SK-N-SH (cell line): ENCODE measurements around the gene NOTCH4. TPM values are rescaled to one million over a fixed set of nuclear protein-coding genes. Genes with fewer than 3 reads are reported as not detected.
A peak's percentile ranks its signal among the peaks of the same experiment; 100 is the strongest.

Experiments
- CTCF ChIA-PET: fragments of 300-600, 350-600 bp; formaldehyde crosslinking; extraction: SDS; loops from one replicate; lab custom pipeline; 2021; lab: Yijun Ruan, JAX
- POLR2A ChIA-PET: fragments of 350-600 bp; sonication (Branson Sonifier 250); formaldehyde crosslinking; extraction: SDS; loops from one replicate; lab custom pipeline; 2020; ENCODE audit warnings: antibody characterized with exemption, inconsistent platforms; lab: Yijun Ruan, JAX
- DNase-seq: peaks from one replicate; pipeline ENCODE4 v3.0.0; 2012
- H2AFZ ChIP-seq: fragments of 200-600 bp; sonication (generic); 2 replicates; pipeline ENCODE4 v1.8.1; 2016; ENCODE audit warnings: antibody characterized with exemption, mild to moderate bottlenecking, low read depth
- H3F3A ChIP-seq: fragments of 200-600 bp; sonication (generic); replicated peaks from 2 replicates; pipeline ENCODE3; 2016; ENCODE audit warnings: antibody characterized with exemption, mild to moderate bottlenecking; ENCODE audit not compliant: insufficient read depth
- H3K27ac ChIP-seq, 2 experiments: fragments of 200-500 bp in 1 of 2; fragments of 200-600 bp in 1 of 2; sonication (Bioruptor generic) in 1 of 2; sonication (generic), shearing (Covaris generic) in 1 of 2; 2 replicates each; pipeline versions ENCODE4 v1.5.1 to v1.6.1; 2014 to 2016; ENCODE audit warnings: low read depth in 2 of 2, inconsistent platforms in 1 of 2, low read length in 1 of 2, mild to moderate bottlenecking in 1 of 2, mixed read lengths in 1 of 2
- H3K27me3 ChIP-seq: fragments of 200-600 bp; sonication (generic), shearing (Covaris generic); 2 replicates; pipeline ENCODE4 v1.6.1; 2016; ENCODE audit warnings: mixed run types; ENCODE audit not compliant: insufficient read depth
- H3K36me3 ChIP-seq, 2 experiments: fragments of 200-500 bp in 1 of 2; fragments of 200-600 bp in 1 of 2; sonication (Bioruptor generic) in 1 of 2; sonication (generic) in 1 of 2; replicated peaks in 1 of 2; 2 replicates each; pipeline versions ENCODE3 to v1.5.1; 2014 to 2016; ENCODE audit warnings: low read length in 1 of 2, mild to moderate bottlenecking in 1 of 2; ENCODE audit not compliant: insufficient read depth in 2 of 2, control insufficient read depth in 1 of 2
- H3K4me1 ChIP-seq, 2 experiments: fragments of 200-500 bp in 1 of 2; fragments of 200-600 bp in 1 of 2; sonication (Bioruptor generic) in 1 of 2; sonication (generic), shearing (Covaris generic) in 1 of 2; 2 replicates each; pipeline versions ENCODE4 v1.5.1 to v1.6.1; 2014 to 2016; ENCODE audit warnings: low read depth in 1 of 2, low read length in 1 of 2, mixed run types in 1 of 2; ENCODE audit not compliant: insufficient read depth in 2 of 2, control insufficient read depth in 1 of 2
- H3K4me2 ChIP-seq: fragments of 200-600 bp; sonication (generic), shearing (Covaris generic); 2 replicates; pipeline ENCODE4 v1.6.1; 2017; ENCODE audit warnings: mixed run types
- H3K4me3 ChIP-seq, 2 experiments: fragments of 200-500 bp in 1 of 2; fragments of 200-600 bp in 1 of 2; sonication (Bioruptor generic) in 1 of 2; sonication (generic), shearing (Covaris generic) in 1 of 2; 2 replicates each; pipeline versions ENCODE4 v1.5.1 to v1.8.1; 2014 to 2016; ENCODE audit warnings: low read depth in 2 of 2, inconsistent platforms in 1 of 2, low read length in 1 of 2, mild to moderate bottlenecking in 1 of 2, mixed read lengths in 1 of 2, moderate library complexity in 1 of 2
- H3K79me2 ChIP-seq: fragments of 200-600 bp; sonication (generic); 2 replicates; pipeline ENCODE4 v1.8.1; 2017; ENCODE audit warnings: mild to moderate bottlenecking; ENCODE audit not compliant: insufficient read depth
- H3K9ac ChIP-seq: fragments of 200-600 bp; sonication (generic); 2 replicates; pipeline ENCODE4 v1.6.1; 2017; ENCODE audit warnings: mixed run types
- H3K9me2 ChIP-seq: fragments of 200-600 bp; sonication (generic); 2 replicates; pipeline ENCODE4 v1.6.1; 2017; ENCODE audit warnings: mixed run types
- H3K9me3 ChIP-seq: fragments of 200-600 bp; sonication (generic); 2 replicates; pipeline ENCODE4 v1.6.1; 2017; ENCODE audit warnings: mixed run types, mild to moderate bottlenecking, moderate library complexity
- H4K20me1 ChIP-seq: fragments of 200-600 bp; sonication (generic); 2 replicates; pipeline ENCODE4 v1.6.1; 2017; ENCODE audit warnings: mild to moderate bottlenecking, mixed run types; ENCODE audit not compliant: insufficient read depth
- CTCF ChIP-seq: fragments of 200-600 bp; sonication (generic); IDR thresholded peaks from 2 replicates; pipeline ENCODE4 v1.6.1; 2017; ENCODE audit warnings: antibody characterized with exemption, mild to moderate bottlenecking, moderate library complexity
- EP300 ChIP-seq, 2 experiments: IDR thresholded peaks; 2 replicates each; pipeline versions ENCODE4 v1.4.0 to v1.6.1; 2012; ENCODE audit warnings: borderline replicate concordance in 1 of 2, low read depth in 1 of 2, low read length in 1 of 2
- EZH2phosphoT487 ChIP-seq: fragments of 200-600 bp; sonication (generic); IDR thresholded peaks from 2 replicates; pipeline ENCODE4 v1.6.1; 2017; ENCODE audit warnings: low read depth, mixed run types, mild to moderate bottlenecking, antibody characterized with exemption, moderate library complexity, borderline replicate concordance
- FOSL2 ChIP-seq: IDR thresholded peaks from 2 replicates; pipeline ENCODE4 v1.4.0; 2012; ENCODE audit warnings: low read depth, mild to moderate bottlenecking, moderate library complexity, borderline replicate concordance
- GATA2 ChIP-seq: sonication (generic); formaldehyde crosslinking; IDR thresholded peaks from 2 replicates; pipeline ENCODE4 v1.5.0; 2020; ENCODE audit warnings: mild to moderate bottlenecking, missing genetic modification reagents
- JUND ChIP-seq: IDR thresholded peaks from 2 replicates; pipeline ENCODE4 v1.4.0; 2012
- MEF2A ChIP-seq: IDR thresholded peaks from 2 replicates; pipeline ENCODE4 v1.4.0; 2012; ENCODE audit warnings: low read depth, borderline replicate concordance
- MXI1 ChIP-seq: IDR thresholded peaks from 2 replicates; pipeline ENCODE4 v1.6.1; 2012; ENCODE audit warnings: mild to moderate bottlenecking, low read depth, low read length, improper control_type of control experiment
- NFIC ChIP-seq: IDR thresholded peaks from 2 replicates; pipeline ENCODE4 v1.4.0; 2012; ENCODE audit warnings: borderline replicate concordance
- NRF1 ChIP-seq: IDR thresholded peaks from 2 replicates; pipeline ENCODE4 v1.6.1; 2012; ENCODE audit warnings: low read depth, mild to moderate bottlenecking, low read length
- PBX3 ChIP-seq: IDR thresholded peaks from 2 replicates; pipeline ENCODE4; 2012
- RCOR1 ChIP-seq: fragments of 150-350 bp; IDR thresholded peaks from 2 replicates; pipeline ENCODE4 v1.6.1; 2017; ENCODE audit warnings: antibody characterized with exemption, low read length
- REST ChIP-seq: IDR thresholded peaks from 2 replicates; pipeline ENCODE4 v1.6.1; 2012; ENCODE audit warnings: mild to moderate bottlenecking, low read depth, low read length, moderate library complexity
- RFX5 ChIP-seq: IDR thresholded peaks from 2 replicates; pipeline ENCODE4 v1.6.1; 2012; ENCODE audit warnings: mild to moderate bottlenecking, improper control_type of control experiment, low read length
- RXRA ChIP-seq: IDR thresholded peaks from 2 replicates; pipeline ENCODE4 v1.4.0; 2012; ENCODE audit warnings: low read depth, mild to moderate bottlenecking, borderline replicate concordance
- TCF12 ChIP-seq: IDR thresholded peaks from 2 replicates; pipeline ENCODE4 v1.4.0; 2012
- TEAD4 ChIP-seq: IDR thresholded peaks from 2 replicates; pipeline ENCODE4 v1.4.0; 2012; ENCODE audit warnings: mild to moderate bottlenecking, borderline replicate concordance; ENCODE audit not compliant: insufficient read depth
- WGBS: methylation state at CpG from one replicate; pipeline ENCODE4 v1.1.6; 2017; ENCODE audit warnings: low lambda C conversion rate; 5-methylcytosine and 5-hydroxymethylcytosine counted together
- polyA plus RNA-seq, 3 experiments: library from polyadenylated mRNA; depleted of rRNA; stranded (reverse); fragments of >200 nt; gene quantifications; 2 replicates each; pipeline ENCODE4 v1.2.3, GENCODE V29; 2012
- TF ChIP-seq, protein P1 (sequence below): IDR thresholded peaks from 2 replicates; pipeline ENCODE4 v1.4.0; 2012; ENCODE audit warnings: low read depth, borderline replicate concordance

The NOTCH4 gene
- polyA plus RNA-seq, 1 of the 3 experiments (the other 2 are of a cell fraction), result 2.5 TPM

- Histone ChIP-seq H3K36me3 (peaks cover 0 to 15% of the 10 kb centered on the region in 2 experiments), H3K27me3 (no peaks in the 10 kb centered on the region), H2AFZ (no peak overlapping the region), H3K27ac (0 out of 4 replicates have a peak overlapping the region, but pooled peaks of 1 of the 2 experiments have one; percentile 17), H3K4me1 (peaks cover 11 to 36% of the 10 kb centered on the region in 2 experiments; a peak in 3 of 4 replicates), H3K79me2 (peaks cover 53% of the 10 kb centered on the region), H3K9me2 (no peaks in the 10 kb centered on the region), H3F3A (peaks cover 13% of the 10 kb centered on the region), H3K9ac (no peak overlapping the region), H3K4me2 (peak overlapping the region; percentile 81), H3K4me3 (peak overlapping the region in 1 of 2 experiments; percentile 84; a peak in 2 of 4 replicates), H3K9me3 (no peaks in the 10 kb centered on the region), H4K20me1 (no peaks in the 10 kb centered on the region)
- ChIA-PET POLR2A (no interaction called here), CTCF (no interaction called here)
- no peak for TF ChIP-seq JUND
- no peak for DNase-seq
- 88% methylated on average over 1 of the region's 1 CpG for WGBS
Measured at GRCh38 chr6:32174416-32174815, 49.5 kb downstream of the NOTCH4 start.

DNA sequence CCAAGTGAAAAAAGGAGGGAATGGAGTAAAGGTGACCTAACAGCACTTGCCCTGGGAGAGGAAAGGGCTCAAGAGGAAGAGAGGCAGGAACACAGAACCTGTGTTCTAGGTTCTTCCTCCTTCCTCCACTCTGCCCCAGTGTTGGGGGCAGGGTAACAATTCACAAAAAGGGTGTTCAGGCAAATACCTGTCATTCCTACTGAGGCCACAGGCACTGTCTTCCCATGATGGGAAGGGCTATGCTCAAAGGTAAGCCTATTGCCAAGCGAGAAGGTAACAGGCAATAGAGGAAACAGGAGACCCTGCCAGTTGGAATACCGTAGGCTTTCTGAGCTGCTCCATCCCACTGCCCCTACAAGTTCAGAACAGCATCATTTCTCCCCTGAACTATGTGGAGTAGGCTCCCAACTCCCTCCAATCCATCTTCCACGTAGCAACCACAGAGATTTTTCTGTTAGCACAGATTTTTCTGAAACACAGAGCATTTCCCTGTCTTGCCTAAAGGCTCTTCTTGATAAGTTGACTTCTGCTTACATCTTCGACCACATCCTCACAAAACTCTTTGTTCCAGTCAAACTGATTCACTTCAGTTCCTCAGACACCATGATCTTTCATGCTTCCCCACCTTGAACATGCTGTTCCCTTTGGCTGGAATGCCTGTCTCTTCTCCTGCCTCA, 50.7 kb downstream of the NOTCH4 start:
- H3K4me2 ChIP-seq, result no peak overlapping the region
- no peak for TF ChIP-seq GATA2 (CRISPR knock-in tag)
- TF ChIP-seq RCOR1, result no peak
- TF ChIP-seq NRF1, result no peak
- no peak for TF ChIP-seq PBX3
- no peak for TF ChIP-seq RXRA
- no peak for TF ChIP-seq MEF2A
- TF ChIP-seq FOSL2, result no peak
- TF ChIP-seq REST, result no peak
- TF ChIP-seq TCF12, result no peak
- no peak for TF ChIP-seq JUND
- no peak for TF ChIP-seq EZH2phosphoT487
- TF ChIP-seq, protein P1, sequence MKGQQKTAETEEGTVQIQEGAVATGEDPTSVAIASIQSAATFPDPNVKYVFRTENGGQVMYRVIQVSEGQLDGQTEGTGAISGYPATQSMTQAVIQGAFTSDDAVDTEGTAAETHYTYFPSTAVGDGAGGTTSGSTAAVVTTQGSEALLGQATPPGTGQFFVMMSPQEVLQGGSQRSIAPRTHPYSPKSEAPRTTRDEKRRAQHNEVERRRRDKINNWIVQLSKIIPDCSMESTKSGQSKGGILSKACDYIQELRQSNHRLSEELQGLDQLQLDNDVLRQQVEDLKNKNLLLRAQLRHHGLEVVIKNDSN, result no peak
- TF ChIP-seq MXI1, result no peak
- no peak for TF ChIP-seq EP300 (IDR thresholded peaks at IDR 0.05; ENCODE audit: borderline replicate concordance in 1 of 2, low read depth in 1 of 2, low read length in 1 of 2)
- TF ChIP-seq TEAD4, result no peak
- TF ChIP-seq NFIC, result no peak
- TF ChIP-seq RFX5, result no peak
- no peak for TF ChIP-seq CTCF
- ChIA-PET POLR2A (no interaction called here), CTCF (interaction anchor here (2.4 kb wide), 1 partner anchor 55 kb away, joined by 5 read pairs; no protein-coding TSS in a partner anchor)
- H2AFZ ChIP-seq, result no peak overlapping the region
- H3F3A ChIP-seq, result peaks cover 13% of the 10 kb centered on the region
- DNase-seq, result no peak
- H3K36me3 ChIP-seq, result peaks cover 0 to 27% of the 10 kb centered on the region in 2 experiments
- H3K79me2 ChIP-seq, result peaks cover 42% of the 10 kb centered on the region
- no peaks in the 10 kb centered on the region for H3K9me3 ChIP-seq
- no peaks in the 10 kb centered on the region for H4K20me1 ChIP-seq
- no peak overlapping the region for H3K9ac ChIP-seq
- H3K27me3 ChIP-seq, result no peaks in the 10 kb centered on the region
- 97% methylated on average over 3 of the region's 4 CpGs for WGBS
- no peak overlapping the region; a peak in 1 of 4 replicates for H3K27ac ChIP-seq
- H3K4me3 ChIP-seq, result no peak overlapping the region
- H3K4me1 ChIP-seq, result peaks cover 8 to 28% of the 10 kb centered on the region in 2 experiments; a peak in 3 of 4 replicates
- no peaks in the 10 kb centered on the region for H3K9me2 ChIP-seq
